Body of pancreas (tissue), 4 donors: Measurements from ENCODE around the gene COX6B2.

Experiments
- CTCF ChIP-seq, 7 experiments: fragments of 450-650 bp in 4 of 7; fragments of 200-600 bp in 3 of 7; sonication (generic) in 3 of 7; IDR thresholded peaks; one replicate each; pipeline ENCODE4 v1.5.1; 2016 to 2019; ENCODE audit warnings: antibody characterized with exemption in 7 of 7
- POLR2A ChIP-seq, 3 donors: fragments of 450-650 bp; IDR thresholded peaks; one replicate each; pipeline ENCODE4 v1.6.1; 2016; ENCODE audit warnings: antibody characterized with exemption in 3 of 3, mild to moderate bottlenecking in 2 of 3

- TF ChIP-seq CTCF (IDR thresholded peaks at IDR 0.05) = no peak
- TF ChIP-seq POLR2A (IDR thresholded peaks at IDR 0.05) = no peak
These were observed 6.0 kb downstream of the COX6B2 start for GRCh38 chr19:55348317-55349034.
